Hepatocyte (in vitro differentiated cells): ENCODE data around the gene PLXNB3. TPM values are rescaled to one million over a fixed set of nuclear protein-coding genes. Genes with fewer than 3 reads are reported as not detected.
A peak's percentile ranks its signal among the peaks of the same experiment; 100 is the strongest.

Experiments used
- DNase-seq: peaks from one replicate; pipeline ENCODE4 v3.0.0-alpha.2; 2016; ENCODE audit warnings: low spot score
- H2AFZ ChIP-seq: fragments of 200-600 bp; sonication (generic); 2 replicates; pipeline ENCODE4 v1.6.0; 2016; ENCODE audit warnings: antibody characterized with exemption, mild to moderate bottlenecking
- H3K27ac ChIP-seq: fragments of 200-600 bp; sonication (generic); 2 replicates; pipeline ENCODE4 v1.5.1; 2016; ENCODE audit warnings: mild to moderate bottlenecking
- H3K27me3 ChIP-seq: fragments of 200-600 bp; sonication (generic); 2 replicates; pipeline ENCODE4 v1.6.1; 2016
- H3K36me3 ChIP-seq: fragments of 200-600 bp; sonication (generic); replicated peaks from 2 replicates; pipeline ENCODE4 v1.5.1; 2016; ENCODE audit warnings: low read depth; ENCODE audit not compliant: insufficient read depth
- H3K4me1 ChIP-seq: fragments of 200-600 bp; sonication (generic); 2 replicates; pipeline ENCODE4 v1.5.1; 2016; ENCODE audit warnings: mild to moderate bottlenecking, moderate library complexity; ENCODE audit not compliant: insufficient read depth
- H3K4me2 ChIP-seq: fragments of 200-600 bp; sonication (generic); 2 replicates; pipeline ENCODE4 v1.6.0; 2016
- H3K4me3 ChIP-seq: fragments of 200-600 bp; sonication (generic); 2 replicates; pipeline ENCODE4 v1.5.1; 2016; ENCODE audit warnings: mild to moderate bottlenecking
- H3K79me2 ChIP-seq: fragments of 200-600 bp; sonication (generic); 2 replicates; pipeline ENCODE4 v1.6.0; 2017; ENCODE audit warnings: mild to moderate bottlenecking
- H3K9me2 ChIP-seq: fragments of 200-600 bp; sonication (generic); replicated peaks from 2 replicates; pipeline ENCODE4 v1.6.0; 2017; ENCODE audit warnings: mild to moderate bottlenecking; ENCODE audit not compliant: insufficient read depth
- H3K9me3 ChIP-seq: fragments of 200-600 bp; sonication (generic); 2 replicates; pipeline ENCODE4 v1.5.1; 2016; ENCODE audit warnings: low read depth, mild to moderate bottlenecking
- H4K20me1 ChIP-seq: fragments of 200-600 bp; sonication (generic); 2 replicates; pipeline ENCODE4 v1.6.0; 2016; ENCODE audit warnings: mild to moderate bottlenecking; ENCODE audit not compliant: insufficient read depth, poor library complexity, severe bottlenecking
- EZH2 ChIP-seq: fragments of 200-600 bp; sonication (generic); IDR thresholded peaks from 2 replicates; pipeline ENCODE4 v1.6.1; 2016; ENCODE audit warnings: antibody characterized with exemption, mild to moderate bottlenecking, borderline replicate concordance
- EZH2phosphoT487 ChIP-seq: fragments of 200-600 bp; sonication (generic); IDR thresholded peaks from one replicate; pipeline ENCODE4 v1.6.1; 2018; ENCODE audit warnings: antibody characterized with exemption, mild to moderate bottlenecking, low read depth, moderate library complexity; ENCODE audit not compliant: unreplicated experiment, severe bottlenecking
- WGBS: methylation state at CpG from one replicate; pipeline ENCODE4 v1.1.6; 2016; ENCODE audit warnings: low lambda C conversion rate; ENCODE audit errors: missing lambda C conversion rate; 5-methylcytosine and 5-hydroxymethylcytosine counted together
- polyA plus RNA-seq: library from polyadenylated mRNA; unstranded; fragments of >200 nt; fragmentation: Nextera tagmentation; extraction: Ambion mirVana; gene quantifications from 2 replicates; pipeline ENCODE4 v1.2.1, GENCODE V29; 2016
- total RNA-seq: library from RNA; depleted of rRNA; stranded (reverse); fragments of >200 nt; gene quantifications from 2 replicates; pipeline ENCODE4 v1.2.3, GENCODE V29; 2014
- TF ChIP-seq, protein P1 (sequence below): fragments of 200-600 bp; sonication (generic); IDR thresholded peaks from 2 replicates; pipeline ENCODE4 v1.5.1; 2016; ENCODE audit warnings: antibody characterized with exemption, mild to moderate bottlenecking; ENCODE audit not compliant: poor library complexity

The PLXNB3 gene
- total and polyA plus RNA-seq, 2 experiments from 2014 or later = 0.27 to 0.87 TPM

GRCh38 chrX:153818571-153819383 lies 54.7 kb downstream of the PLXNB3 start:
- no peaks in the 10 kb centered on the region for H3K27me3 ChIP-seq
- DNase-seq = peak; percentile 68
- H3K79me2 ChIP-seq = no peaks in the 10 kb centered on the region
- H3K9me3 ChIP-seq = no peaks in the 10 kb centered on the region
- peak overlapping the region; percentile 48 for H3K27ac ChIP-seq
- peak overlapping the region; percentile 20 for H3K4me3 ChIP-seq
- no peaks in the 10 kb centered on the region for H3K36me3 ChIP-seq
- no peaks in the 10 kb centered on the region for H4K20me1 ChIP-seq
- 39% methylated on average over 16 of the region's 67 CpGs for WGBS
- H3K4me2 ChIP-seq = peak overlapping the region; percentile 86
- H3K9me2 ChIP-seq = no peaks in the 10 kb centered on the region
- TF ChIP-seq EZH2 = no peak
- TF ChIP-seq, protein P1, sequence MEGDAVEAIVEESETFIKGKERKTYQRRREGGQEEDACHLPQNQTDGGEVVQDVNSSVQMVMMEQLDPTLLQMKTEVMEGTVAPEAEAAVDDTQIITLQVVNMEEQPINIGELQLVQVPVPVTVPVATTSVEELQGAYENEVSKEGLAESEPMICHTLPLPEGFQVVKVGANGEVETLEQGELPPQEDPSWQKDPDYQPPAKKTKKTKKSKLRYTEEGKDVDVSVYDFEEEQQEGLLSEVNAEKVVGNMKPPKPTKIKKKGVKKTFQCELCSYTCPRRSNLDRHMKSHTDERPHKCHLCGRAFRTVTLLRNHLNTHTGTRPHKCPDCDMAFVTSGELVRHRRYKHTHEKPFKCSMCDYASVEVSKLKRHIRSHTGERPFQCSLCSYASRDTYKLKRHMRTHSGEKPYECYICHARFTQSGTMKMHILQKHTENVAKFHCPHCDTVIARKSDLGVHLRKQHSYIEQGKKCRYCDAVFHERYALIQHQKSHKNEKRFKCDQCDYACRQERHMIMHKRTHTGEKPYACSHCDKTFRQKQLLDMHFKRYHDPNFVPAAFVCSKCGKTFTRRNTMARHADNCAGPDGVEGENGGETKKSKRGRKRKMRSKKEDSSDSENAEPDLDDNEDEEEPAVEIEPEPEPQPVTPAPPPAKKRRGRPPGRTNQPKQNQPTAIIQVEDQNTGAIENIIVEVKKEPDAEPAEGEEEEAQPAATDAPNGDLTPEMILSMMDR = no peak
- TF ChIP-seq EZH2phosphoT487 = no peak
- H2AFZ ChIP-seq = peak overlapping the region; percentile 78
- H3K4me1 ChIP-seq = no peaks in the 10 kb centered on the region

DNA sequence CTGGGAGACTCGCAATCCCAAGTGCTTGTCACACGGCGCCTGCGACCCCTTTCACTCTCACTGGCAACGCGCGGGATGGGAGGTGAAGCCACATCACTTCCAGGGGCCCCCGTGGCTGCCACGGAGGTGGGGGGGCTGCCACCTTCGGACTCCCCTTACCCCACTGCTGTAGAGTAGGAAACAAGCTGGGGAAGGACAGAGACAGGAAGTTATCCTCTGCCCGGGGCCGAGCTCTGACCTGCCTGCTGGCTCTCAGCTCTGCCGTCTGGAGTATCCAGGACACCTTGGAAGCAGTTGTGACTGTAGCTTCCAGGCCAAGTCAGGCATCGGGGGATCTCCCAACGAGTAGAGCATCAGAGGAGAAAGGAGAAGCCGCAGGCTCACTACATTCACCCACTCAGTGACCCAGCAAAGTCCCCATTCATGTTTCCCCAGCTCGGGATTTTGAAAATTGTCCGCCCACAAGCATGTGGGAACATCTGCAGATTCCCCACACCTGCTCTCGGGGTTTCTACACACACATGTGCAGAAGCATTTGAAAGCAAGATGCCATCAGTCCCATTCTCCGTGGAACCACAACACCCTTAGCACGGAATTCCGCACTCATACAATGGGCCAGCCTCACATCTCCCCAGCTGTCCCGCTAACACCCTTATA lies 55.5 kb downstream of the PLXNB3 start:
- no peak for TF ChIP-seq EZH2
- TF ChIP-seq, protein P1 = no peak
- no peak for TF ChIP-seq EZH2phosphoT487
- peak overlapping the region; percentile 78 for H2AFZ ChIP-seq
- H3K4me1 ChIP-seq = no peaks in the 10 kb centered on the region
- peak overlapping the region; percentile 86 for H3K4me2 ChIP-seq
- H3K4me3 ChIP-seq = peak overlapping the region; percentile 20
- H3K79me2 ChIP-seq = no peaks in the 10 kb centered on the region
- 54% methylated on average over 23 of the region's 23 CpGs for WGBS
- no peak for DNase-seq
- H3K36me3 ChIP-seq = no peaks in the 10 kb centered on the region
- H3K27ac ChIP-seq = peak overlapping the region; percentile 48
- no peaks in the 10 kb centered on the region for H3K27me3 ChIP-seq
- H3K9me3 ChIP-seq = no peaks in the 10 kb centered on the region
- H3K9me2 ChIP-seq = no peaks in the 10 kb centered on the region
- no peaks in the 10 kb centered on the region for H4K20me1 ChIP-seq

- Histone ChIP-seq H3K4me3 (no peak overlapping the region), H3K27me3 (no peaks in the 10 kb centered on the region), H3K79me2 (no peaks in the 10 kb centered on the region), H3K9me2 (no peaks in the 10 kb centered on the region), H3K27ac (no peak overlapping the region), H3K4me2 (no peak overlapping the region), H2AFZ (no peak overlapping the region), H3K9me3 (no peaks in the 10 kb centered on the region), H3K36me3 (no peaks in the 10 kb centered on the region), H4K20me1 (no peaks in the 10 kb centered on the region), H3K4me1 (no peaks in the 10 kb centered on the region)
- DNase-seq = no peak
- TF ChIP-seq EZH2phosphoT487 (no peak), EZH2 (no peak)
- TF ChIP-seq, protein P1 = no peak
- 84% methylated on average over 7 of the region's 7 CpGs for WGBS
Measured at GRCh38 chrX:153820601-153821000, 56.6 kb downstream of the PLXNB3 start.
